DMS153 treated with DMSO at 0.1 percent for 48 hours (cell line): ENCODE measurements around the gene C21orf58.
"Not testable (repeated sequence)": the region's sequence is repeated elsewhere in the genome, so short reads cannot be mapped to it uniquely, and the experiment has no call there.

ENCODE experiments used
- DNase-seq: peaks from one replicate; lab custom pipeline; 2025; ENCODE audit not compliant: unreplicated experiment; lab: John Stamatoyannopoulos, UW

Gene C21orf58

DNA sequence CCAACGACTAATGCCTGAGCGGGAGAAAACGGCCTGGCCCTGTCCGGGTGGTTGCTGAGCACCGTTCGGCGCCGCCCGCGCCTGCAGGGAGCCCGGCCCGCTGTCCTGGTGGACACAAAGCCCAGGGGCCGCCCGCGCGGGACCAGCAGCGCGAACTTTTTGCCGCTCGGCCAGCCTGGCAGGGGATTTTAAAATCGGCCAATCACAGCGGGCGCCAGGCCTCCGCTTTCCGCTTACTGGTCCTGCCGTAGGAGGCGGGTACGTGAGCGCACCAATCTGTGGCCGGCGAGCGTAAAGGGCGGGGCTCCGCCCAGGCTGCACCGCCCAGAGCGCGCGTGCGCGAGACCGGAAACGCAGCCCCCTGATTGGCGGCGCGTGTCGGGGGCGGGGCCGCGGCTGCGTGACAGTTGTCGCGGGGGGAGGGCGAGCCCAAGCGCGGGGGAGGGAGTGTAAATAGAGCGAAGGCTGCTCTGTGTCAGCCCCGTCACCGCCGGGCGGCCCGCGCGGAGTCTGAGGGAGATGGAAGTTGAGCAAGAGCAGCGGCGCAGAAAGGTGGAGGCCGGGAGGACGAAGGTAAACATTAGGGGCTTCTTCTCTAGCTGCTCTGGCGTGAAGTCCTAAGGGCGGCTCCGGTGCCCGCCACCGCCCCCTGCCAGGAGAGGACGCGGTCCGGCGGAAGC is at the start of gene C21orf58, which contains the start of gene PCNT:
Gene C21orf58, minus strand, starts transcription at position 161 of the 680 bp plus-strand sequence. CDS start 1,132 bp downstream, outside the sequence.
Gene PCNT, plus strand, starts transcription at position 447 of the 680 bp plus-strand sequence. Its CDS starts 73 bp downstream, at position 520.
- DNase-seq: peak; percentile 95

GRCh38 chr21:46372947-46373346 is 49.3 kb upstream of the C21orf58 start:
- not testable (repeated sequence) for DNase-seq

DNA sequence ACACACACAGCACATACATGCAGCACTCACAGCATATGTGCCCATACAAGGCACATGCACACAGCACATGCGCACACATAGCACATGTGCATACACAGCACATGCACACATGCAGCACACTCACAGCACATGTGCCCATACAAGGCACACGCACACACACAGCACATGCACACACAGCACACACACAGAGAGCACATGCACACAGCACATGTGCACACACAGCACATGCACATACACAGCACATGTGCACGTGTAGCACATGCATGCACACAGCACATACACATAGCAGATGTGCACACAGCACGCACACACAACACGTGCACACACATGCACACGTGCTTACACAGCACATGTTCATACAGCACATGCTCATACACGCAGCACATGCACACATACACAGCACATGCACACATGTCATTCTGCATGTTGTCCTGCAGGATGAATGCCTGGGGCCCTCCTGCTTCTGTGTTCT is 48.4 kb upstream of the C21orf58 start:
- no peak for DNase-seq

DNA sequence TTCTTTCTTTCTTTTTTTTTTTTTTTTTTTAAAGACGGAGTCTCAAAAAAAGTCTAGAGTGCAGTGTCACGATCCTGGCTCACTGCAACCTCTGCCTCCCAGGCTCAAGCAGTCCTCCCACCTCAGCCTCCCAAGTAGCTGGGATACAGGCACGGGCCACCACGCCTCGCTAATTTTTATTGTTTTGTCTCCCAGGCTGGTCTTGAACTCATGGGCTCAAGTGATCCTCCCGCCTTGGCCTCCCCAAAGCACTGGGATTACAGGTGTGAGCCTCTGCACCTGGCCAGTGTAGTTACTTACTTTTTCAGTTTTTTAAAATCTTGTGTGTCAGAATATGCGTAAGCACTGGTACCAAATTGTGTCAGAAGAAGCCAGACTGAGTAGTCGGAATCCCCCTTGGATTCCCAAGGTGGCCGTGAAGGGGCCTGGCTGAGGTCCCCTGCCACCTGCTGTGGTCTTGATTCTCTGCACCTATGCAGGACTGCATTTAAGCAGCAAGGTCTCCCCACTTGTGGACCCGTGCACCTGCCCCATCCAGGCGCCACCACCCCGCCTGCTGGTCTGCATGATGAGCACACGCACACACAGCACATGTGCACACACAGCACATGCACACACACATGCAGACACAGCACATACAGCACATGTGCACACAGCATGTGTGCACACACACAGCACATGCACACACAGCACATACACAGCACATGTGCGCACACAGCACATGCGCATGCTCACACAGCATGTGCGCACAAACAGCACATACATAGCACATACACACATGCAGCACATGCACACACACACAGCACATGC is 47.7 kb upstream of the C21orf58 start:
- DNase-seq: no peak

- DNase-seq: no peak
These were observed 46.0 kb upstream of the C21orf58 start for GRCh38 chr21:46369520-46370235.

- no peak for DNase-seq
These were observed 45.0 kb upstream of the C21orf58 start for GRCh38 chr21:46368533-46369285.

DNA sequence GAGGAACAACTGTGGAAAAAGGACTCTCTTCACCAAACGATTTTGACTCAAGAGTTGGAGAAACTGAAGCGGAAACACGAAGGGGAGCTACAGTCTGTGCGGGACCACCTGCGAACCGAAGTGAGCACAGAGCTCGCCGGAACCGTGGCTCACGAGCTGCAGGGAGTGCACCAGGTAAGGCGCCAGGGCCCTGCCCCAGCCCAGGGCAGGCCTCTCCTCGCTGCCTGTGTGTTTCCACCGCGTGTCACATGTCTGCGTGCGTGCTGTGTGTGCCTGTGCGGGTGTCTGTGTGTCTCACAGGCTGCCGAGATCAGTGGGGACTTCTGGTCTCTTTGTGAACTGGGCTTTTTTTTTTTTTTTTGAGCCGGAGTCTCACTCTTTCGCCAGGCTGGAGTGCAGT is 43.3 kb upstream of the C21orf58 start:
- no peak for DNase-seq

- DNase-seq: no peak
These were observed 42.9 kb upstream of the C21orf58 start for GRCh38 chr21:46366561-46366960.

- no peak for DNase-seq
These were observed 42.4 kb upstream of the C21orf58 start for GRCh38 chr21:46366091-46366490.

DNA sequence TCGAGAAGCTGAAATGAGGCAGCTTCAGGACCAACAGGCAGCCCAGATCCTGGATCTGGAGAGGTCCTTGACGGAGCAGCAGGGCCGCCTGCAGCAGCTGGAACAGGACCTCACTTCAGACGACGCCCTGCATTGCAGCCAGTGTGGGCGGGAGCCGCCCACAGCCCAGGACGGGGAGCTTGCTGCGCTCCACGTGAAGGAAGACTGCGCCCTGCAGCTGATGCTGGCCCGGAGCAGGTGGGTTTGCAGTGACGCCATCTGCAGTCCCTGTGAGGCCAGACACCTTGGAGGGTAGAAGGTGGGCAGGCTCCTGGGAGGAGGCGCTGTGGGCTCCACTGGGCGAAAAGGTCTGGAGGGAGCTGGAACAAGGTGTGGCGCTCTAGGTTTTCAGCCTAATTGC is 40.0 kb upstream of the C21orf58 start:
- no peak for DNase-seq

GRCh38 chr21:46362946-46363345 is 39.3 kb upstream of the C21orf58 start:
- DNase-seq: no peak

DNA sequence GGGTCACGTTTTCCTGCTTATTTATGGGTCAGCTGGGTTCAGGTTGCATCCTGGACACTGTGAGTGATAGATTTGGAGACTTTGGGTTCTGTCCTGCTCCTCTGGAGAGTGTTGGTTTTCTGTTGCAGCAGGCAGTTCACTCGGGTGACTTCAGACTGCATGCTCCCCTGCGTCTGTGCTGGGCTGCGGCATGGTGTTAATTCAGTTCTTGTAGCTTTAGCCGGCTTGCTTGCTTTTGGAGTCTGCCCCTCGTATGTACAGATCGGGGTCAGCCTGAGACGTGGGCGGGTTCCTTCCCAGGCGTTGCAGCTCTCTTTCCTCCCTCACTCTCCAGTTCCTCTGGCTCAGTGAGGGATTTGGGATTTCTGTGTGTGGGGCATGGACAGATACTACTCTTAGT is 38.3 kb upstream of the C21orf58 start:
- no peak for DNase-seq

GRCh38 chr21:46361176-46361575 is 37.5 kb upstream of the C21orf58 start:
- DNase-seq: no peak

GRCh38 chr21:46357684-46358425 is 34.2 kb upstream of the C21orf58 start:
- DNase-seq: no peak

- DNase-seq: no peak
These were observed 33.6 kb upstream of the C21orf58 start for GRCh38 chr21:46357335-46357604.

DNA sequence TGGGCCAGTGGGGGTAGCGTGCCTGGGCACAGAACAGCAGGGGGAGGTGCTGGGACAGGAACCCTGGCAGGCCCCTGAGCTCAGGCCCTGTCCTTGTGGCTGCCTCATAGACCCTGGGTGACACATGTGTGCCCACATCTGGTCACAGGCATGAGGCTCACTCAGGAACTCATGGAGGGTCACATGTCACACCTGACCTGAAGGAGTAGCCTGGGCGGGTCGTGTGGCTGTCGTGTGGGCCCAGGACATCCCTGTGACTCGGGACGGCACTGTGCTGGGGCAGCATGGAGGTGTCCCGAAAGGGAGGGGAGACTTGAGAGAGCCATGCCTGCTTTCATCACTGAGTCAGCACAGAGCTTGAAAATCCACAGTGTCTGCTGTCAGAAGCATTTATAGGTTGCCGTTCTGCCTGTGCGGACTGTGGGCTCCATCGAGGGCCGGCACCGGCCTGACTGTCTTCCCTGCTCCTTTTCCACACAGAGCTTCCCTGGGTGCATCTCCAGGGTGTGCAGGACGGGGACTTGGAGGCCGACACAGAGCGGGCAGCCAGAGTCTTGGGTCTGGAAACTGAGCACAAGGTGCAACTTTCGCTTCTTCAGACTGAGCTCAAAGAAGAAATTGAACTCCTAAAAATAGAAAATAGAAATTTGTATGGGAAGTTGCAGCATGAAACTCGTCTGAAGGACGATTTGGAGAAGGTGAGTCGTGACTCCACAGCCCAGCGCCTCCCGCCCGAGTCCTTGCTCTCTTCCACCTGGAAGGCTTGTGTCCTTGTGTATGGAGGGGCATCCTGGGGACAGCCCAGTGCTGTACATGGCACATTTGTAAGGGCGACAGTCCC is 33.0 kb upstream of the C21orf58 start:
- no peak for DNase-seq

DNA sequence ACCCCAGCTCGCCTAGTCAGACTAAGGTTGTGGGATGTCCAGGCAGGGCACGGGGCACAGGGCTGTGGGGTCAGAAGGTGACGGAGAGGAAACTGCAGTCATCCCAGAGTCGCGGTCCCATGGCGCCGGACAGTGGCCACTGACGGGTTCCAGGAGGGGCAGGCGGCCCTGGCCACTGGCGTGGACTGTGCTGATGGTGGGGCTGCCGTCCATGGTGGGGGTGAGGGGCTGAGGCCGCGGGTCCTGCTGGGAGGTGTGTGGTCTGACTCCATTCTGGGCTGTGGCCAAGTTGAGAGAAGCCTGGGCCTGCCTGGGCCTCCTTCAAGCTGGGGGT is 32.3 kb upstream of the C21orf58 start:
- DNase-seq: no peak

- no peak for DNase-seq
These were observed 31.7 kb upstream of the C21orf58 start for GRCh38 chr21:46355161-46356004.

DNA sequence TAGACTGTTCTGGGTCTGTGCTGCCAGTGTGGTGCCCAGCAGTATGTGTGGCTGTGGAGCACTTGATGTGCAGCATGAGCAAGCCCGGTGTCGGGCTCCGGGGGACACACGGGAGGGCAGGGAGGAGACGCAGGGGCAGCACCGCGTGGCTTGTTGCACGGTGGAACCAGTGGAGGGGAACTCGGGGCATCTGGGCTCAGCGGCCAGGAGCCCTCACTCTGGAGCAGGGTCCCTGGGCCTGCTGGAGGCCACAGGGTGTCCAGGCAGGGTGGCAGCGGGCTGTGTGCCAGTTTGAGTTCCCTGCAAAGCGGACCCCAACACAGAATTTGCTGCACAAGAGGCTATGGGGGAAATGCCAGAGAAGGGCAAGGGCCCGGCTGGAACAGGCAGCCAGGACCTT is 30.8 kb upstream of the C21orf58 start:
- no peak for DNase-seq
